GM12801 (cell line): ENCODE measurements around the gene SRA1.

ENCODE experiments used
- TF ChIP-seq, protein P1 (sequence below): IDR thresholded peaks from one replicate; pipeline ENCODE4 v1.5.1; 2011; ENCODE audit warnings: control low read depth; ENCODE audit not compliant: insufficient read length; ENCODE audit errors: extremely low read depth

SRA1 gene

GRCh38 chr5:140568443-140569063, 11.3 kb upstream of the SRA1 start:
- TF ChIP-seq, protein P1, sequence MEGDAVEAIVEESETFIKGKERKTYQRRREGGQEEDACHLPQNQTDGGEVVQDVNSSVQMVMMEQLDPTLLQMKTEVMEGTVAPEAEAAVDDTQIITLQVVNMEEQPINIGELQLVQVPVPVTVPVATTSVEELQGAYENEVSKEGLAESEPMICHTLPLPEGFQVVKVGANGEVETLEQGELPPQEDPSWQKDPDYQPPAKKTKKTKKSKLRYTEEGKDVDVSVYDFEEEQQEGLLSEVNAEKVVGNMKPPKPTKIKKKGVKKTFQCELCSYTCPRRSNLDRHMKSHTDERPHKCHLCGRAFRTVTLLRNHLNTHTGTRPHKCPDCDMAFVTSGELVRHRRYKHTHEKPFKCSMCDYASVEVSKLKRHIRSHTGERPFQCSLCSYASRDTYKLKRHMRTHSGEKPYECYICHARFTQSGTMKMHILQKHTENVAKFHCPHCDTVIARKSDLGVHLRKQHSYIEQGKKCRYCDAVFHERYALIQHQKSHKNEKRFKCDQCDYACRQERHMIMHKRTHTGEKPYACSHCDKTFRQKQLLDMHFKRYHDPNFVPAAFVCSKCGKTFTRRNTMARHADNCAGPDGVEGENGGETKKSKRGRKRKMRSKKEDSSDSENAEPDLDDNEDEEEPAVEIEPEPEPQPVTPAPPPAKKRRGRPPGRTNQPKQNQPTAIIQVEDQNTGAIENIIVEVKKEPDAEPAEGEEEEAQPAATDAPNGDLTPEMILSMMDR, result no peak

DNA sequence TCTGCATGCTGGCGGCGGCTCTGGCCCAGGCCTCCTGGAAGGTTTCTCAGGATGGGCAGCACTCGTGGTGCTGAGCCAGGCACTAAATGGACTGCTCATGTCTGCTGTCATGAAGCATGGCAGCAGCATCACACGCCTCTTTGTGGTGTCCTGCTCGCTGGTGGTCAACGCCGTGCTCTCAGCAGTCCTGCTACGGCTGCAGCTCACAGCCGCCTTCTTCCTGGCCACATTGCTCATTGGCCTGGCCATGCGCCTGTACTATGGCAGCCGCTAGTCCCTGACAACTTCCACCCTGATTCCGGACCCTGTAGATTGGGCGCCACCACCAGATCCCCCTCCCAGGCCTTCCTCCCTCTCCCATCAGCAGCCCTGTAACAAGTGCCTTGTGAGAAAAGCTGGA, 10.6 kb upstream of the SRA1 start:
- TF ChIP-seq, protein P1, result no peak

GRCh38 chr5:140567136-140567818, 10.0 kb upstream of the SRA1 start:
- TF ChIP-seq, protein P1, result no peak

- TF ChIP-seq, protein P1, result no peak
These were observed 9.4 kb upstream of the SRA1 start for GRCh38 chr5:140566665-140567064.

GRCh38 chr5:140565780-140566095, 8.5 kb upstream of the SRA1 start:
- TF ChIP-seq, protein P1, result no peak

- TF ChIP-seq, protein P1, result no peak
These were observed 7.9 kb upstream of the SRA1 start for GRCh38 chr5:140565024-140565779.

DNA sequence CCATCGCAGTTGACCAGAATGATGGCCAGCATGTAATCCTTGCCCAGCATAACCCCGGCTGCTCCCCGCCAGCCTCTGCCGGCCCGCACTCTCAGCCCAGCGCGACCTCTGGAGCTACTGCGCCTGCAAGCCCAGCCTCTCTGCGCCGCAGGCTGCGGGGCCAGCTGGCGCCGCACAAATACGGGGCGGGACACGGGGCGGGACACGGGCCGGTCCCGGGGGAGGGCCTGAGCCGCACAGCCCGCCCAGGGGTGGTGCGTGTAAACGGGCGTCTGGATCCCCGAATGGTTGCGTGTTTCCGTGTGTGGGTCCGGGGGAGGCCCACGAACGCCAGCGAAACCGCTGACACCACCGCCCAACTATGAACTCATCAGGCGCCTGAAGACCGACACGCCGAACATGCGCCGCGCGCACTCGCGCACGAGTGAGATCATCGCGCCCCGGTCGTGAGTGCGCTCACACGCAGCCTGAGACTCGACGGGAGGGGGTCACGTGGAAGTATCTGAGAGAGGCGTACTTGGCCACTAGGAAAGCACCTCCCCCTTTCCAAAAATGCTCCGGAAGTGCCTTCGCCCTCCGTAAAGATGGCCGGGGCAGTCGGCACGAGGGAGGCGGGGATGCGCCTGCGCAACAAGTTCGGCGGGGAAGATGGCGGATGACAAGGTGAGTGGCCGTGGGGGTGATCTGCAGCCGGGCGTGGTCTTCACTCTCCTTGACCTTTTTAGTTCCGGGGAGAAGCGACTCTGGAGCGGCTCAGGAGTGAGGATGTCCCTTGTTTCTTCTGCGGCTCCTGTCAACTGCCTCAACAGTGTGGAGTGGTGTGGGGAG, 7.1 kb upstream of the SRA1 start, which contains the start of the genes APBB3 and SLC35A4:
TSS of gene APBB3 (minus strand) at position 403 of the 828 bp plus-strand sequence. CDS start at position 50, 353 bp downstream.
TSS of gene SLC35A4 (plus strand) at position 633 of the 828 bp plus-strand sequence. CDS start 2,342 bp downstream, outside the sequence.
- TF ChIP-seq, protein P1, result no peak
